RPMI7951 (cell line): Measurements from ENCODE around the gene AKT1. TPM values are rescaled to one million over a fixed set of nuclear protein-coding genes. Genes with fewer than 3 reads are reported as not detected.

Experiments
- DNase-seq: peaks from one replicate; pipeline ENCODE4 v3.0.0-alpha.2; 2012; ENCODE audit warnings: low read depth
- total RNA-seq: library from RNA; depleted of rRNA; stranded (reverse); fragments of >200 nt; shearing (Covaris generic); gene quantifications from 2 replicates; pipeline ENCODE4 v1.2.3, GENCODE V29; 2014

Gene AKT1
- total RNA-seq, 1 experiment from 2014 or later = 81.5 TPM

- no peak for DNase-seq
Observed at GRCh38 chr14:104786091-104786586, 9.4 kb downstream of the AKT1 start.

GRCh38 chr14:104785708-104786080 is 9.9 kb downstream of the AKT1 start:
- no peak for DNase-seq

GRCh38 chr14:104784846-104785707 is 10.5 kb downstream of the AKT1 start:
- DNase-seq = no peak

DNA sequence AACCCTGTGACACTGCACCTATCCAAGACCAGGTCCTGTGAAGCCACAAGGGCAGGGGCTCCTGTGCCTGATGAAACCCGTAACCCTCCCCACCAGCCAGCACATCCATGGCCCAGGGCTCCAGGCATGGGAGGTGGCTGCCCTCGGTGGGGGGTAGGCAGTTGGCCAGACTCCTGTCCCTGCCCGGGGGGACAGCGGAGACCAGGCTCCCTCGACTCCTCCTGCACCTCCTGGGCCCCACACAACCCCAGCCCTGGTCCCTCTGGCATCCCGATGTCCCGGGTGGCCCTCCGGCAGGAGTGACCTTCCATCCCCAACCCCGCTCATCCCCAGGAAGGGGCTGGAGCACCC is 11.4 kb downstream of the AKT1 start:
- DNase-seq = no peak

- no peak for DNase-seq
Observed at GRCh38 chr14:104783484-104784217, 11.9 kb downstream of the AKT1 start.

DNA sequence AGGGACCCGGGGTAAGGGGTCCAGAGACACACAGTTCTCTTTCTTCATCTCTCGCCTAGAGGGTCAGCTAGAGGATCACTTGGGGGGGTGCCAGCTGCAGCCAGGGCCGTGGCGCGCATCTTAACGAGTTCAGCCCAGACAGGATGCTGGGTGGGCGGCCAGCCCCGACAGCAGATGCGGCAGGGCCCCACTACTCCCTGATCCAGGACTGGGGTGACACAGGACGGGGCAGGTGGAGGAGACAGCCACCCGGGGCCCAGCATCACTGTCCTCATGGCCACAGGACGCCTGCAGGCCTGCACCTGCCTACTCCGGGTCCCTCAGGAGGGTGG is 12.8 kb downstream of the AKT1 start:
- DNase-seq = no peak

DNA sequence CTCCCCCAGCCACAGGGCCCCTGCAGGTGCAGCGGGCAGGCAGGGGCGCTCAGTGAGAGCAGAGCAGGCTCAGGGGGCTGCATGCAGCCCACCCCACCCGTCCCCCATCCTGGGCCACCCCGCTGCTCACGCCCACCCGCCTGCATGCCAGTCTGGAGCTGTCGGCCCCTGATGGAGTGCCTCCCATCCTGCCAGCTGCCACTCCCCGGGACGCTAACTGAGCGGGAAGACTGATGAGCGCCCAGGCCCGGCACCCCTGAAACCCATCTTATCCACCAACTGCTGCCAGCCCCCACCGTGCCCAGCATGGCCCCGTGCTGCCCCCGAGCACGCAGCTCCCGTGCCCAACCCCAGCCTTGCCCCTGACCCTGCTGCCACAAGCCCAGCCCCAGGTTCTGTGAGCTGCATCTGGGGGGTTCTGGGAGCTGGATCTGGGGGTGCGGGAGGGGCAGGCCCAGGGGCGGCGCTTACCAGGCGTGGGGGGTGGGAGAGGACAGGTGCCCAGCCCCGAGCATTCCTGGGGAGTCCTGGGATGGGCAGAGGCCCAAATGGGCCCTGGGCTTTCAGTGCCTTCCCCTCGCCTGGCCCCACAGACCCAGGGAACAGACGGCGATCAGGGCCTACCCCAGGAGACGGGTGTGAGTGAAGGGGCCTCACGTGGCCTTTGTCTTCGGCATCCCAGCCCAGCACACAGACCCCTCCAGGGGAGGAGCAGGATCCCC is 13.3 kb downstream of the AKT1 start:
- DNase-seq = no peak

GRCh38 chr14:104781271-104782077 is 14.1 kb downstream of the AKT1 start:
- DNase-seq = no peak

DNA sequence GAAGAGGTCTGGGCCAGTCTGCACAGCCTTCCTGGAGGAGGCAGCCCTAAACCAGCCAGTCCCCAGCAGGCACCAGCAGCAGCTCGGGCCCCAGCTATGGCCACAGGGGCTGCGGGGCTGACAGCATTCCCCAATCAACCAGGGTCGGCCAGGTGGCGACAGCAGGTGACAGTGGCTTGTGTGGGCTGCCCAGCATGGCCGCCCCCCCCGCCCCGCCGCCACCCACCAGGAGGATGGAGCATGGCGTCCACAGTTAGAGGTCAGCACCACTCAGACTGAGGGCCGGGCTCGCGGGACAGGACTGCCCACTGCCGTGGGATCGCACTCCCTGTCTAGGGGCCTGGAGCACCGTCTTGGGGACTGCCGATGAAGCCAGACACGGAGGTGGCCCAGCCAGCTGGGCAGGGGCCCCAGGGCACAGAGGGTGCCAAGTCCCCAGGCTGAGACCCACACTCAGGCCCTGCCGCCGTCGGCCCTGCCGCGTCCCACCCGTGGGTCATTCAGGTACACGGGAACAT is 15.0 kb downstream of the AKT1 start:
- DNase-seq = no peak

DNA sequence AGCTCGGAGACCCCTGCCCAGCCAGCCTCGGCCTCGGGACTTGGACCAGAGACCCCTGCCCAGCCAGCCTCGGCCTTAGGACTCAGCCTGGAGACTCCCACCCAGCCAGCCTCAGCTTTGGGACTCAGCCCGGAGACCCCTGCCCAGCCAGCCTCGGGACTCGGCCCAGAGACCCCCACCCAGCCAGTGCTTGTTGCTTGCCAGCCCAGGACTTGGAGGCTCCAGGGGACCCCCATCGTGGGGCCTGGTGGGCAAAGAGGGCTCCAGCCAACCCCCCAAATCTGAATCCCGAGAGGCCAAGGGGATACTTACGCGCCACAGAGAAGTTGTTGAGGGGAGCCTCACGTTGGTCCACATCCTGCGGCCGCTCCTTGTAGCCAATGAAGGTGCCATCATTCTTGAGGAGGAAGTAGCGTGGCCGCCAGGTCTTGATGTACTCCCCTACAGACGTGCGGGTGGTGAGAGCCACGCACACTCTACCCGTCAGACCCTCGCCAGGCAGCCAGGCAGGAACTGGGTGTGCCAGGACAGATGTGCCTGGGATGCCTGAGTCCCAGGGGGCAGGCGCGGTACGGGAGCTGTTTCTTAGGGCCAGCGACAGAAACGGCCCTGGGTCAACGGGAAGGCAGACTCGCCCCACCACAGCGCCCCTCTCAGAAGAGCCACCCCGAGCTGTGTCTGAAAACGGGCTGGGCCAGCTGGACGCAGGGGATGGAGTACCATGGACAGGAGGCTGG is 15.6 kb downstream of the AKT1 start:
- DNase-seq = no peak

DNA sequence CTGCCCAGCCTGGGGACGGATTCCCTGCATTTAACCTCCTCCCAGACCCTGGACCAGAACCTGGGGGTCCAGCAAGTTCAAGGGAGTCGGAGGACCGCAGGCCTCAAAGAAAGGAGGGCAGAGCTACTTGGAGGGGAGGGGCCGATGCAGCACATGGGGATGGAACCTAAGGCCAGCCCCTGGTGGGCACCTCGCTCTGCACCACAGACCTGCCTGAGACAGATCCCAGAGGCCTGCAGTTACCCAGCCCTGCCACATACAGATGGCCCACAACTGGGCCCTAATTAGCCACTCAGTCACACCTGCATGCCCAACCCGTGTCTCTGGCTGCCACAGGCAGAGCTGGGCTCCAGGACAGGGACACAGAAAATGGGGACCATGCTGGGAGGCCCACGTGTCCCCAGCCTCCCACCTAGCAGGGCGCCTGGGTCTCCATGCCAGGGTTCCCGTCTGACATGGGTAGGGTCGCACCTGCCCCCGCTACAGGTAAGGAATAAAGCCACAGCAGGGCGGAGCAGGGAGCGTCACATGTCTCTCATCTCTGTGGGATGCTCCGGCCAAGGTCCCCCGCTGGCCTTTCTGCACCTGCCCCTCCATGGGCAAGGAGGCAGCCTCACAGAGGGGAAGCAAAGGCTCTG is 16.7 kb downstream of the AKT1 start:
- DNase-seq = no peak

DNA sequence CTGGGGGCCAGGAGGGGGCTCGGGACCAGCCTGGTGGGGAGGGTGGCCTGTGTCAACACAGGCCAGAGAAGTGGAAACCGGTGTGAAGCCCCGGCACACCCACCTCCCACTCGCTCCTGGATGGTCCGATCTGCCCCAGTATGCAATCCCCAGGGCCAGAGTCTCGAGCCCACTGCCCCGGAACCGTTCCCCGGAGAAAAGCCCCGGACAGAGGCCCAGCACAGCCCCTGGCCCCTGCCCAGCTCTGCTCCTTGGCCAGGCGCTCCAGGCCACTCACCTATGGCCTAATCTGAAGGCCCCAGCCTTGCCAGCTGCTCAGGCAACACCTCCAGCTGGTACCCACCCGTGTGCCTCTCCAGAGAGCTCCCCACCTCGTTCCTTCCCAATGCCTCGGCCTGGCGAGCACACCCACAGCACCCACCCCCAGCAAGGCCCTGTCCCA is 17.7 kb downstream of the AKT1 start:
- no peak for DNase-seq

DNA sequence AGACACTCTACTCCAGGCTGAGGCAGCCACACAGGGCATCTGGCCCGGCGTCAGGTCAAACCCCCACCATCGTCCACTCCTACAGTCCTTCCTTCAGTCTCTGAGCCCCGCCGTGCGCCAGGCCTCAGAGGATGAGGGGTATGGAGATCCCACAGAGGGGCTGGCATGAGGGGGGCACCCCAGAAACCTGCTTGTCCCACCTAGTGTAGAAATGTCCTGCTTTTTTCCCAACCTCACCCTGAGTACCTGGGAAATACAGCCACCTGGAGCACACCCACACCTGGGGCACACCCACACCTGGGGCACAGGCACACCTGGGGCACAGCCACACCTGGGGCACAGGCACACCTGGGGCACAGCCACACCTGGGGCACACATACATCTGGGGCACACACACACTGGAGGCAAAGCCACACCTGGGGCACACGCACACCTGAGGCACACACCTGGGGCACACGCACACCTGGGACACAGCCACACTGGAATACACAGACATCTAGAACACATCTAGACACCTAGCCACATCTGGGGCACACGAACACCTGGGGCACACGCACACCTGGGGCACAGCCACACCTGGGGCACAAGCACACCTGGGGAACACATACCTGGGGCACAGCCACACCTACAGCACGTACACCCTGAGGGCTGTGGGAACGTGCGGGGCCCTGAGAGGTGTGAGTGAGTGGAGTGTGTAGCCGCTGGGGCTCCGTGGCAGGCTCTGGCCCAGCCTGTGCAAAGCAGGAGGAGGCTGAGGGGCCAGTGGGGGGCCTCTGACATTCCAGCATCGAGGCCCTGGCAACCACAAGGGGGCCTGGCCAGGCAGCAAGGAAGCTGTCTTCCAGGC is 18.4 kb downstream of the AKT1 start:
- DNase-seq = no peak

DNA sequence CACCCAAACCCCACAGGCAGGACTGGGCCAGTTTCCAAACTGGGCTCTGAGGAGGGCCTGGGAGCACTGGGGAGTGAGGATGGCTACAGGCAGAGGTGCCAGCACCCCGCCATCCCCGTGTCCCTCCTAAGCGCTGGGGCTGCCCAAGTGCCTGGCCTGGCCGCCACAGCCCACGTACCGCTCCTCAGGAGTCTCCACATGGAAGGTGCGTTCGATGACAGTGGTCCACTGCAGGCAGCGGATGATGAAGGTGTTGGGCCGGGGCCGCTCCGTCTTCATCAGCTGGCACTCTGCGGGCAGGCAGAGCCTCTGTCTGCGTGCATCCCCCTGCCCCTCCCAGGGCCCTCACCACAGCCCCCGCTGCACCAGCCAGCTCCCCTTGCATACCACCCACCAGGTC is 19.1 kb downstream of the AKT1 start:
- no peak for DNase-seq

DNA sequence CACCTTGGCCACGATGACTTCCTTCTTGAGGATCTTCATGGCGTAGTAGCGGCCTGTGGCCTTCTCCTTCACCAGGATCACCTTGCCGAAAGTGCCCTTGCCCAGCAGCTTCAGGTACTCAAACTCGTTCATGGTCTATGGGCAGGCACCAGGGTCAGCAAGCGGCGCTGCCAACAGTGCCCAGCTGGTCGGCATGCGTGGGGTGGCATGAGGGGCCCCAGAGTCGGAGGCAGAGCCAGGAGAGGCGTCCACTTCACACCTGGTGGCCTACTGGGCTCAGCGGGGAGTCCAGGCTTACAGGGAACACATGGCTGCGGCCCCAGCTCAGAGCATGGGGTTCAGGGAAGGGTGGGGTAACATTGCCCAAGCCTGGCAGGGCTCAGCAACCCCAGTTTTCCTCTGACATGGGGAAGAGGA is 20.5 kb downstream of the AKT1 start:
- no peak for DNase-seq

DNA sequence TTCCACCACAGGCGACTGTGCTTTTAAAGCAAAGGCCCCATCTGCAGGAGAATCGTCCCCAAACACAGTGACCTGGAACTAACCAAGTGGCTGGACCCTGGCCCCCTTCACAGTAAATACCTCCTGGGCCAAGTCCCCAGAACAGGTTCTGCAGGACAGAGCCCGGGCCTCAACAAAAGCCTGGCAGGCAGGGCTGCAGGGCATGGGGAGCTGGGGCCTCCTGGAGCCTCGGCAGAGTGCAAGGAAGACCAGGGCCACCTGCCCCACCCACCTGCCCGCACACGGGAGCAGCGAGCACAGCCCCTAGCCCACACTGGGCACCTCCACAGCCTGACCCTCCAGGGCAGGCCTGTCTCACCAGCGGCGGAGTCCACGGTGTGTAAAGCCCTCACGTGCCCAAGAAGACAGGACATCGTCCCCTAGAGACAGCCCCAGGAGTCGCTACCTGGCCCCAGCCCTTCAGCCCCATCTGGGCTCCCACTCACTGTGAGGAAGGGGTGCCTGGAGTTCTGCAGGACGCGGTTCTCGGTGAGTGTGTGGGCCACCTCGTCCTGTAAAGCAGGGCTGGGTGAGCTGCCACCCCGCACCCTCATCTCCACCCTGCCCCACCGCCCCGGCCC is 21.0 kb downstream of the AKT1 start:
- DNase-seq = no peak

DNA sequence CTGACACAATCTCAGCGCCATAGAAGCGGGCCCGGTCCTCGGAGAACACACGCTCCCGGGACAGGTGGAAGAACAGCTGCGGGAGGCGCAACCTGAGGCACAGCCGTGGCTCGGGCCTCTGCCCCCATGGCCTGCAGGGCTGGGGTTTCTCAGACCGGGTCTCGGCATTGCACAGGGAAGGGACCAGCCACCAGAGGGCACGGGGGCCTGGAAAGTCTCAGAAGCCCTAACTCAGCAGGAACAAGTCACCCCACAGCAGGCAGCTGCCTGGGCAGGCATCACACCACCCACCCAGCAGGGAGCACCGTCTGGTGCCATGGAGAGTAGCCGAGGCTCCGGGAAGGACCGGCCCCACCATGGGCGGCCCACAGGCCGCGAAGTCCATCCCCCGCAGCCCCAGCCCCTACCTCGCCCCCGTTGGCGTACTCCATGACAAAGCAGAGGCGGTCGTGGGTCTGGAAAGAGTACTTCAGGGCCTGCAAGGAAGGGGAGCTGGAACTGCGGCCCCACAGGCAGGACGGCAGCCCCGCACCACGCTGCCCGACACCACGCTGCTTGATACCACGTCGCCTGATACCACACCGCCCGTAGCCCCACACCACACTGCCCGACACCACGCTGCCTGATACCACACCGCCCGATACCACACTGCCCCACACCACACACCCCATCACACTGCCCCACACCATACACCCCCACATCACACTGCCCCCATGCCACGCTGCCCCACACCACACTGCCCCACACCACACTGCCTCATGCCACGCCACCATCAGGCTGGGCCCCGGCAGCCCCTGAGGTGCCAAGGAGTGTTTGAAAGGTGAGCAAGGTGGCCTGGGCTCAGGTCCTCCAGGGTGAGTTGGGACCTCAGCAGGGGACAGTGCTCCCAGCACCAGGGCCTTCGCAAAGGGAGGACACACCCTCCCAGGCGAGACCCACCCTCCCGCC is 21.8 kb downstream of the AKT1 start:
- no peak for DNase-seq
